Activated T-cell treated with anti-CD3 and anti-CD28 coated beads, Interleukin-2, amount 50 U/mL, for 4 hours (primary cell): Measurements from ENCODE around the gene ACSF3. TPM values are rescaled to one million over a fixed set of nuclear protein-coding genes. Genes with fewer than 3 reads are reported as not detected.
A peak's percentile ranks its signal among the peaks of the same experiment; 100 is the strongest.

ENCODE experiments used
- ATAC-seq, 2 donors: fragments of 200-7000 bp; cut with Tn5 transposase; one replicate each; pipeline ENCODE4 v1.10.0; 2021
- DNase-seq: peaks from one replicate; pipeline ENCODE4 v3.0.0-alpha.2; 2020
- H3K27me3 Mint-ChIP-seq: one replicate; pipeline ENCODE4 v1.8.0; 2021; ENCODE audit warnings: low read depth, mixed read lengths
- H3K36me3 Mint-ChIP-seq: one replicate; pipeline ENCODE4 v1.8.0; 2022; ENCODE audit warnings: mixed read lengths; ENCODE audit not compliant: insufficient read depth
- H3K4me1 Mint-ChIP-seq: one replicate; pipeline ENCODE4 v1.8.0; 2021; ENCODE audit warnings: low read depth, mixed read lengths
- H3K4me3 Mint-ChIP-seq: one replicate; pipeline ENCODE4 v1.8.0; 2021; ENCODE audit warnings: mild to moderate bottlenecking, moderate library complexity, mixed read lengths
- H3K9me3 Mint-ChIP-seq: one replicate; pipeline ENCODE4 v1.8.0; 2021; ENCODE audit warnings: mixed read lengths
- total RNA-seq, 3 donors: library from RNA; stranded (reverse); gene quantifications; one replicate each; pipeline ENCODE4 v1.2.1, GENCODE V29; 2021

The ACSF3 gene
- total RNA-seq, 3 donors from 2014 or later = 32.5 to 38.7 (median 34.2) TPM

DNA sequence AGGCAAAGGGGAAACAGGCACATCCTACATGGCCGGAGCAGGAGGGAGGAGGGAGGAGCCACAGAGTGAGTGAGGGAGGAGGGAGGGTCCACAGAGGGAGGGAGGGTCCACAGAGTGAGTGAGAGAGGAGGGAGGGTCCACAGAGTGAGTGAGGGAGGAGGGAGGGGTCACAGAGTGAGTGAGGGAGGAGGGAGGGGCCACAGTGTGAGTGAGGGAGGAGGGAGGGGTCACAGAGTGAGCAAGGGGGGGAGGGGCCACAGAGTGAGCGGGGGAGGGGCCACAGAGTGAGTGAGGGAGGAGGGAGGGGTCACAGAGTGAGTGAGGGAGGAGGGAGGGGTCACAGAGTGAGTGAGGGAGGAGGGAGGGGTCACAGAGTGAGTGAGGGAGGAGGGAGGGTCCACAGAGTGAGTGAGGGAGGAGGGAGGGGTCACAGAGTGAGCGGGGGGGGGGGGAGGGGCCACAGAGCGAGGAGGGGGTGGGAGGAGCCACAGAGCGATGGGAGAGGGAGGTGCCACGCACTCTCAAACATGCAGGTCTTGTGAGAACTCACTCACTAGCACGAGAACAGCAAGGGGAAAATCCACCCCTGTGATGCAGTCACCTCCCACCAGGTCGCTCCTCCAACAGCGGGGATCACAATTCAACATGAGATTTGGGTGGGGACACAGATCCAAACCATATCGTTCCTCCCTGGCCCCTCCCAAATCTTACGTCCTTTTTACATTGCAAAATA, 53.6 kb downstream of the ACSF3 start:
- no peak for DNase-seq
- Mint-ChIP-seq H3K36me3 (peaks cover 30% of the 10 kb centered on the region), H3K4me3 (no peak overlapping the region), H3K27me3 (no peaks in the 10 kb centered on the region), H3K9me3 (peaks cover 6% of the 10 kb centered on the region), H3K4me1 (no peaks in the 10 kb centered on the region)
- ATAC-seq = no peak

DNA sequence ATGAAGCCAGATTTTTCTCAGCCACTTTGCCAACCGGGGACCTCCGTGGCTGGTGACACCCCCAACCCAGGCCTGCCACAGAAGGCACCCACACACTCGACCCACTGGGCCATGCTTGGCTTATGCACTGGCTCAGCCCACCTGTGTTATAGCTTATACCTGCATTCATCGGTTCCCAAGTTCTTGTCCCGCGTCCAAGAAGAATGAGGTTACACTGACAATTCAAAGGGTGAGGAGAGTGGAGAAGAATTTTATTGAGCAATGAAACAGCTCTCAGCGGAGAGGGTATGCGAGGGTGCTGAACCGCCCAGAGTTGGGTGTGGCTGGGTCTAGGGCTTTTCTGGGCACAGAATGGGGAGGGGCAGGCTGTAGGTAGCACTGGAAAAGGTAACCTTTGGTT, 55.7 kb downstream of the ACSF3 start:
- peaks cover 6% of the 10 kb centered on the region for H3K9me3 Mint-ChIP-seq
- peaks cover 30% of the 10 kb centered on the region for H3K36me3 Mint-ChIP-seq
- no peak for DNase-seq
- ATAC-seq = no peak
- no peak overlapping the region for H3K4me3 Mint-ChIP-seq
- H3K4me1 Mint-ChIP-seq = no peaks in the 10 kb centered on the region
- no peaks in the 10 kb centered on the region for H3K27me3 Mint-ChIP-seq

- Mint-ChIP-seq H3K9me3 (peaks cover 6% of the 10 kb centered on the region), H3K4me1 (no peaks in the 10 kb centered on the region), H3K4me3 (no peak overlapping the region), H3K36me3 (peaks cover 30% of the 10 kb centered on the region), H3K27me3 (no peaks in the 10 kb centered on the region)
- ATAC-seq (no peak), DNase-seq (no peak)
Measured at GRCh38 chr16:89150090-89150835, 56.6 kb downstream of the ACSF3 start.

GRCh38 chr16:89150981-89151380, 57.3 kb downstream of the ACSF3 start:
- Mint-ChIP-seq H3K4me3 (no peak overlapping the region), H3K4me1 (no peaks in the 10 kb centered on the region), H3K27me3 (no peaks in the 10 kb centered on the region), H3K36me3 (peaks cover 30% of the 10 kb centered on the region), H3K9me3 (peaks cover 6% of the 10 kb centered on the region)
- ATAC-seq (no peak), DNase-seq (no peak)

- Mint-ChIP-seq H3K4me1 (no peaks in the 10 kb centered on the region), H3K27me3 (no peaks in the 10 kb centered on the region), H3K36me3 (peaks cover 23% of the 10 kb centered on the region), H3K4me3 (no peak overlapping the region), H3K9me3 (peaks cover 6% of the 10 kb centered on the region)
- ATAC-seq (no peak), DNase-seq (no peak)
Measured at GRCh38 chr16:89152831-89153700, 59.4 kb downstream of the ACSF3 start.

- no peak for ATAC-seq
- no peak for DNase-seq
- Mint-ChIP-seq H3K4me3 (no peak overlapping the region), H3K36me3 (peaks cover 21% of the 10 kb centered on the region), H3K4me1 (no peaks in the 10 kb centered on the region), H3K9me3 (peaks cover 5% of the 10 kb centered on the region), H3K27me3 (no peaks in the 10 kb centered on the region)
Measured at GRCh38 chr16:89153848-89154271, 60.2 kb downstream of the ACSF3 start.

- Mint-ChIP-seq H3K36me3 (peaks cover 14% of the 10 kb centered on the region), H3K4me3 (no peak overlapping the region), H3K9me3 (no peaks in the 10 kb centered on the region), H3K4me1 (no peaks in the 10 kb centered on the region), H3K27me3 (no peaks in the 10 kb centered on the region)
- ATAC-seq = no peak
- no peak for DNase-seq
Measured at GRCh38 chr16:89154390-89155183, 60.9 kb downstream of the ACSF3 start.

DNA sequence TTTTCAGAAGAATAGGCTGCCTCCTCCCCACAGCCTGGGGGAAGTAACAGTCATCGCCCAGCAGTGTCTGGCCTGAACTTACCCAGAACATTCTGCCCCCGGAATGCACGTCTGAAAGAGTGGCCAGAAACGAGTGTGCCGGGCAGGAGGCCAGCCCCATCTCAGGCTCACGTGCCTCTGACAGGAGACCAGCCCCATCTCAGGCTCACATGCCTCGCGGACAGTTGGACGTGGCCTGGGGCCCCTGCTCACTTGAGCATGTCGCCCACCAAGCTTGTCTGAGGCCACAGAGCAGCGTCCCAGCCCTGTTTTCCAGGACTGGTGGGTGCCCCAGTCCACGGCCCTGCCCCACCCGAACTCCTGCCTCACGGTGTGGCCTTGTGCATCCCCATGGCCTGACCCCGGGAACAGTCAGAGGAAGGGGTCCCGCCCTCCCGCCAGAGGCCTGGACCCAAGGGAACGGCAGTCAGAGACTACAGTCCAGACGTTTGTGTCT, 61.6 kb downstream of the ACSF3 start:
- Mint-ChIP-seq H3K27me3 (no peaks in the 10 kb centered on the region), H3K4me1 (no peaks in the 10 kb centered on the region), H3K9me3 (no peaks in the 10 kb centered on the region), H3K4me3 (no peak overlapping the region), H3K36me3 (peaks cover 8% of the 10 kb centered on the region)
- ATAC-seq (no peak), DNase-seq (no peak)

GRCh38 chr16:89155851-89156739, 62.4 kb downstream of the ACSF3 start:
- ATAC-seq (peak in 1 of 2 donors; percentile 16), DNase-seq (no peak)
- Mint-ChIP-seq H3K36me3 (peaks cover 3% of the 10 kb centered on the region), H3K9me3 (no peaks in the 10 kb centered on the region), H3K4me1 (no peaks in the 10 kb centered on the region), H3K27me3 (no peaks in the 10 kb centered on the region), H3K4me3 (no peak overlapping the region)

DNA sequence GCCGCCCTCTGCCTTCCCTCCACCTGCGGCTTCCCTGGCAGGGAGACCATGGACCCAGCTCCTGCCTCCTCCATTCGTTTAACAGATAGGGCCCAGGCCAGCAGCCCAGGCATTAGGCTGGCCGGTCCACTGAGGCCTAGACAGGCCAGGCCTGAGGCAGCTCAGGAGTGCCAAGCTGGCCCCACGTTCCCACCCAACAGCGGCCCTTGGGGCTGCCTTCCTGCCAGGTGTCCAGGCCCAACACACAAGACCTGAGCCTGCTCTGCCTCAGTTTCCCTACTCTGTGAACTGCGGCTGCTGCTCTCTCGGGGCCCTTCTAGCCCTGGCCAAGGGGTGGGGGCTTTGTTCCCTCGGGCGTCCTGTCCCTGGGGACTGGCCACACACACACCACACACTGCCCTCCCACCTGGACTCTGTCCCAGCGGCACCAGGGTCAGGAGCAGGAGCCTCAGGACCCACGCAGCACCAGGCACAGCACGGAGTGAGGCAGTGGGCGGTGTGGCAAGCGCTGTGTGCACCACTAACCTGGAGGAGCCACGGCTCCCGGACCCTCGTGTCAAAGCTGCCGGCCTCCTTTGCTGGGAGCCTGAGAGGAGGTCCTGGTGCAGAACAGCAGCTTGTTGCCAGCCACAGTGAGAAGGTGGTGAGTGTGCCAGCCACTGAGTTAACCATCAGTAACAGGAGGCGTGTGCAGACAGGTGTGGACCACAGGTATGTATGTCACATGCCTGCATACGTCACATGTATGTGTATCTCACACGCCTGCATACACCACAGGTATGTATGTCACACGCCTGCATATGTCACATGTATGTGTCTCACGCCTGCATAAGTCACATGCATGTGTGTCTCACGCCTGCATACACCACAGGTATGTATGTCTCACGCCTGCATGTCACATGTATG, 63.3 kb downstream of the ACSF3 start:
- Mint-ChIP-seq H3K36me3 (no peaks in the 10 kb centered on the region), H3K27me3 (no peaks in the 10 kb centered on the region), H3K4me1 (no peaks in the 10 kb centered on the region), H3K9me3 (no peaks in the 10 kb centered on the region), H3K4me3 (no peak overlapping the region)
- no peak for DNase-seq
- ATAC-seq = no peak

GRCh38 chr16:89157778-89158177, 64.1 kb downstream of the ACSF3 start:
- DNase-seq = no peak
- Mint-ChIP-seq H3K36me3 (no peaks in the 10 kb centered on the region), H3K9me3 (no peaks in the 10 kb centered on the region), H3K4me3 (no peak overlapping the region), H3K27me3 (no peaks in the 10 kb centered on the region), H3K4me1 (no peaks in the 10 kb centered on the region)
- no peak for ATAC-seq

DNA sequence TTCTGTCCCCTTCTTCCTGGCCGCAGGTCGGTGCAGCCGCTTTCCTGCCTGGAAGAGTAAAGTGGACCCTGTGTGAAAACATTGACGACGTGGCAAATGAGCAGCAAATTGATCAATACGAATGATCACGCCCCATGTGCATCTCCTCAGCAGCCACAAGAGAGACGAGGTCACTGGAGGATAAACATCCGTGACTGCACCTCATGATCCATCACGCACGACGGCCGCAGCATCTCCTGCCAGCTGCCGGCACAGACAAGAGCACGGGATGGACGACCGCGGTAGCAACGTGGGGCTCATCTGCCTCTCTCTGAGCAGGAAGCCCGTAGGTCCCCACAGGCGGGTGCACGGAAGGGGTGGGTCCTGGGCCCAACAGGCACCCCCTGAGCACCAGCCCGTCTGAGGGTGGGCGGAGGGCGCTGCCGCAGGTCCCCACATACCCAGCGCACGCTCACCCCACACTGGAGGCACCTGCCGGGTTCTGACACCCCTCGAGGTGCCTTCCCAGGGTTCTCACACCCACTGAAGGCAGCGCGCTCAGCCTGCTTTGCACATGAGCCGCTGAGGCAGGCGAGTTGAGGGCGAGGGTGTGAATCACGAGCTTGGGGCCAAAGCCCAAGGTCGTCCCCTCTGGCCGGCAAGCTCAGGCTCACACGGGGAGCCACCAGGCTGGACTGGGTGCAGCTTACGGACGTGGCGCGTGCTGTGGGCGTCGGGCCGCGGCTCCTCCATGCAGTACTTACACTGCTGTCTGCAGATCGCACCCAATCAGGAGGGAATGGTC, 65.6 kb downstream of the ACSF3 start:
- no peaks in the 10 kb centered on the region for H3K27me3 Mint-ChIP-seq
- no peak for ATAC-seq
- no peaks in the 10 kb centered on the region for H3K9me3 Mint-ChIP-seq
- H3K4me3 Mint-ChIP-seq = no peak overlapping the region
- H3K36me3 Mint-ChIP-seq = no peaks in the 10 kb centered on the region
- no peak for DNase-seq
- no peaks in the 10 kb centered on the region for H3K4me1 Mint-ChIP-seq
